HG02588 (cell line): ENCODE measurements around the gene LYRM4.

Source experiments
- ATAC-seq: cut with Tn5 transposase; IDR thresholded peaks from one replicate; pipeline ENCODE4 v1.9.1; 2021; ENCODE audit warnings: mild to moderate bottlenecking, moderate library complexity; ENCODE audit not compliant: unreplicated experiment

Gene LYRM4

GRCh38 chr6:5059036-5059896, 201.5 kb downstream of the LYRM4 start:
- ATAC-seq, result no peak
